Tibial artery (tissue), 4 donors: ENCODE data around the gene RNF157.
"Not testable (repeated sequence)": the region's sequence is repeated elsewhere in the genome, so short reads cannot be mapped to it uniquely, and the experiment has no call there.

Source experiments
- DNase-seq, 2 donors: peaks; one replicate each; pipeline ENCODE4 v3.0.0-alpha.2; 2019
- H3K27ac ChIP-seq, 2 donors: fragments of 200-600 bp; sonication (generic) in 1 of 2; 1 replicate in 1 of 2; 2 replicates in 1 of 2; pipeline ENCODE4 v1.5.1; 2018 to 2019; ENCODE audit warnings: mild to moderate bottlenecking in 1 of 2
- H3K27me3 ChIP-seq, 2 donors: fragments of 200-600 bp; sonication (generic) in 1 of 2; one replicate each; pipeline versions ENCODE4 v1.5.1 to v1.6.0; 2016 to 2019
- H3K36me3 ChIP-seq, 3 donors: fragments of 200-600 bp; sonication (generic) in 2 of 3; one replicate each; pipeline ENCODE4 v1.5.1; 2016 to 2019; ENCODE audit warnings: mild to moderate bottlenecking in 2 of 3
- H3K4me1 ChIP-seq, 4 donors: fragments of 200-600 bp; sonication (generic) in 2 of 4; 1 replicate in 3 of 4; 2 replicates in 1 of 4; pipeline ENCODE4 v1.5.1; 2016 to 2019
- H3K4me3 ChIP-seq, 2 donors: fragments of 200-600 bp; sonication (generic) in 1 of 2; 1 replicate in 1 of 2; 2 replicates in 1 of 2; pipeline ENCODE4 v1.5.1; 2018 to 2019; ENCODE audit warnings: mild to moderate bottlenecking in 2 of 2
- H3K9me3 ChIP-seq, 3 donors: fragments of 200-600 bp; sonication (generic) in 1 of 3; one replicate each; pipeline ENCODE4 v1.5.1; 2016 to 2019
- CTCF ChIP-seq, 2 experiments: fragments of 200-600 bp in 1 of 2; fragments of 450-650 bp in 1 of 2; IDR thresholded peaks; one replicate each; pipeline ENCODE4 v1.5.1; 2017 to 2019; ENCODE audit warnings: antibody characterized with exemption in 2 of 2, mild to moderate bottlenecking in 1 of 2, moderate library complexity in 1 of 2
- intact Hi-C: fragments of 100-400 bp; cut with DNase I; formaldehyde crosslinking; loops from one replicate; pipeline ENCODE4 v1.15.0; 2023; ENCODE audit warnings: low total_unique reads

The RNF157 gene

GRCh38 chr17:76268015-76268749 is 27.9 kb upstream of the RNF157 start:
- peak; percentile 86 to 89 for DNase-seq
- no peaks in the 10 kb centered on the region for H3K9me3 ChIP-seq
- no peaks in the 10 kb centered on the region for H3K27me3 ChIP-seq
- no peak for TF ChIP-seq CTCF (IDR thresholded peaks at IDR 0.05)
- no peak overlapping the region for H3K4me3 ChIP-seq
- peaks cover 0 to 28% (median 24%) of the 10 kb centered on the region in 3 donors for H3K36me3 ChIP-seq
- H3K27ac ChIP-seq, result no peak overlapping the region
- intact Hi-C loops, result no loop called here
- peaks cover 0 to 77% (median 53%) of the 10 kb centered on the region in 4 donors for H3K4me1 ChIP-seq

- H3K27ac ChIP-seq, result peak overlapping the region in 1 of 2 donors; percentile 85
- intact Hi-C loops, H3K27me3 ChIP-seq, DNase-seq, H3K4me3 ChIP-seq, H3K9me3 ChIP-seq: not testable (repeated sequence)
- H3K36me3 ChIP-seq, result peaks cover 0 to 28% (median 24%) of the 10 kb centered on the region in 3 donors
- H3K4me1 ChIP-seq, result peaks cover 0 to 71% (median 52%) of the 10 kb centered on the region in 4 donors
Observed at GRCh38 chr17:76267581-76268001, 27.3 kb upstream of the RNF157 start.

GRCh38 chr17:76267051-76267576 is 26.8 kb upstream of the RNF157 start:
- Histone ChIP-seq H3K27me3 (no peaks in the 10 kb centered on the region), H3K27ac (peak overlapping the region; percentile 77 to 85), H3K9me3 (no peaks in the 10 kb centered on the region), H3K4me1 (peaks cover 0 to 66% (median 47%) of the 10 kb centered on the region in 4 donors), H3K36me3 (peaks cover 0 to 28% (median 24%) of the 10 kb centered on the region in 3 donors), H3K4me3 (peak overlapping the region; percentile 62 to 91)
- intact Hi-C loops, result no loop called here
- no peak for DNase-seq
- no peak for TF ChIP-seq CTCF (IDR thresholded peaks at IDR 0.05)

GRCh38 chr17:76266244-76266938 is 26.1 kb upstream of the RNF157 start:
- H3K36me3 ChIP-seq, result peaks cover 0 to 28% (median 24%) of the 10 kb centered on the region in 3 donors
- H3K27me3 ChIP-seq, result no peaks in the 10 kb centered on the region
- peaks cover 0 to 59% (median 40%) of the 10 kb centered on the region in 4 donors for H3K4me1 ChIP-seq
- intact Hi-C loops, result no loop called here
- no peaks in the 10 kb centered on the region for H3K9me3 ChIP-seq
- H3K27ac ChIP-seq, result peak overlapping the region; percentile 77 to 85
- H3K4me3 ChIP-seq, result peak overlapping the region; percentile 62 to 91
- TF ChIP-seq CTCF (IDR thresholded peaks at IDR 0.05), result no peak
- DNase-seq, result peak in 1 of 2 donors; percentile 57

GRCh38 chr17:76265624-76266243 is 25.4 kb upstream of the RNF157 start:
- H3K9me3 ChIP-seq, result no peaks in the 10 kb centered on the region
- H3K27me3 ChIP-seq, result no peaks in the 10 kb centered on the region
- TF ChIP-seq CTCF (IDR thresholded peaks at IDR 0.05), result no peak
- peaks cover 0 to 26% (median 21%) of the 10 kb centered on the region in 3 donors for H3K36me3 ChIP-seq
- peak overlapping the region; percentile 62 to 91 for H3K4me3 ChIP-seq
- intact Hi-C loops, result no loop called here
- H3K4me1 ChIP-seq, result peaks cover 0 to 53% (median 36%) of the 10 kb centered on the region in 4 donors
- DNase-seq, result peak; percentile 63 to 86
- peak overlapping the region; percentile 77 to 85 for H3K27ac ChIP-seq
